Breast epithelium (tissue), 4 donors: ENCODE measurements around the gene CDC34. TPM values are rescaled to one million over a fixed set of nuclear protein-coding genes. Genes with fewer than 3 reads are reported as not detected.

ENCODE experiments used
- DNase-seq, 2 donors: peaks; one replicate each; pipeline ENCODE4 v3.0.0-alpha.2; 2019; ENCODE audit warnings: low spot score in 2 of 2
- H3K27ac ChIP-seq, 2 donors: fragments of 200-600 bp; sonication (generic) in 1 of 2; one replicate each; pipeline ENCODE4 v1.5.1; 2016 to 2019; ENCODE audit warnings: mild to moderate bottlenecking in 1 of 2
- H3K27me3 ChIP-seq, 2 donors: fragments of 200-600 bp; sonication (generic) in 1 of 2; one replicate each; pipeline versions ENCODE4 v1.5.1 to v1.6.0; 2017 to 2019; ENCODE audit warnings: control low read depth in 1 of 2, mild to moderate bottlenecking in 1 of 2
- H3K36me3 ChIP-seq: fragments of 200-600 bp; one replicate; pipeline ENCODE4 v1.5.1; 2019
- H3K4me1 ChIP-seq, 2 donors: fragments of 200-600 bp; sonication (generic); one replicate each; pipeline ENCODE4 v1.5.1; 2016 to 2019; ENCODE audit warnings: control low read depth in 1 of 2
- H3K4me3 ChIP-seq, 3 donors: fragments of 200-600 bp; sonication (generic); 1 replicate in 2 of 3; 2 replicates in 1 of 3; pipeline ENCODE4 v1.5.1; 2016 to 2019; ENCODE audit warnings: mild to moderate bottlenecking in 3 of 3, moderate library complexity in 2 of 3
- H3K9me3 ChIP-seq, 2 donors: fragments of 200-600 bp; sonication (generic) in 1 of 2; one replicate each; pipeline ENCODE4 v1.5.1; 2016 to 2019; ENCODE audit warnings: control low read depth in 1 of 2
- POLR2A ChIP-seq: fragments of 450-650 bp; IDR thresholded peaks from one replicate; pipeline ENCODE4 v1.6.1; 2016; ENCODE audit warnings: antibody characterized with exemption, mild to moderate bottlenecking, moderate library complexity
- POLR2AphosphoS5 ChIP-seq, 3 donors: sonication (generic); formaldehyde crosslinking; IDR thresholded peaks; one replicate each; pipeline ENCODE4 v1.6.1; 2017; ENCODE audit warnings: antibody characterized with exemption in 3 of 3
- intact Hi-C: fragments of 100-400 bp; cut with DNase I; formaldehyde crosslinking; loops from one replicate; pipeline ENCODE4 v1.15.1; 2023; ENCODE audit warnings: low total_unique reads
- total RNA-seq, 3 donors: library from RNA; depleted of rRNA; stranded (reverse); fragments of >200 nt; gene quantifications; one replicate each; pipeline ENCODE4 v1.1.0, GENCODE V29; 2016
- TF ChIP-seq, protein P1 (sequence below), 3 donors: fragments of 450-650 bp; IDR thresholded peaks; one replicate each; pipeline ENCODE4 v1.5.1; 2016 to 2017; ENCODE audit warnings: antibody characterized with exemption in 3 of 3, mild to moderate bottlenecking in 3 of 3, moderate library complexity in 3 of 3

The CDC34 gene
- total RNA-seq, 3 donors from 2014 or later: 44.6 to 69.5 (median 49.3) TPM

DNA sequence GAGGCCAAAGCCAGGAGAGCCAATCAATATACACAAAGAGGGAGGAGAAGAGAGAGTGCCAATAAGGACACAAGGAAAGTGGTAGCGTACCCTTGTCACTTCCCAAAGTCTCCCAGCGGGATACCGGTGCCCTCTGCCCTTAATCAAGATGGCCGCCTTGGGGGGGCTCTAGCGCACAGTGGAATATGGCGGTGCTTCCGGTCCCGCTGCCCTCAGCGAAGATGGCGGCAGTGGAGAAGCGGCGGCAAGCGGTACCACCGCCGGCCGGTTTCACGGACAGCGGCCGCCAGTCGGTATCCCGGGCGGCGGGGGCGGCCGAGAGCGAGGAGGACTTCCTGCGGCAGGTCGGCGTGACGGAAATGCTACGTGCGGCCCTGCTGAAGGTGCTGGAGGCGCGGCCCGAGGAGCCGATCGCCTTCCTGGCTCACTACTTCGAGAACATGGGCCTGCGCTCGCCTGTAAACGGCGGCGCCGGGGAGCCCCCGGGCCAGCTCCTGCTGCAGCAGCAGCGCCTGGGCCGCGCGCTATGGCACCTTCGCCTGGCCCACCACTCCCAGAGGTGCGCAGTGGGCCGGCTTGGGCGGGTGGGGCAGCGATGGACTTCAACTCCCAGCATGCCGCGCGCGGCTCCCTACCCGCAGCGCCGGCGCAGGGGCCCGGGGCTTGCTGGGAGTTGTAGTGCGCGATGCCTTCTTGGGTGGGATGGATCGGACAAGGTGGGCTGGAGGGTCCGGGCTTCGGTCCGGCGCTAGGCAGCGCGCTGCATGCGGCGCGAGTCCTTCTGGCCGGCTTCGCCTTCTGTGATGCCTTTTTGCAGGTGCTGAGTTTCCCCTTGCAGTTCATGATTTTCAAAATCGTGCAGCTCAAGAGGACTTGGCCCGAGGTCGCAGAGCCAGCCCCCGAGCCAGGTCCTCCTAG lies 24.0 kb upstream of the CDC34 start, which contains the start of gene TPGS1:
TPGS1 (plus strand) TSS at position 212 of the 918 bp plus-strand sequence; CDS start at position 222, 10 bp downstream.
- H3K4me1 ChIP-seq: peaks cover 5 to 6% of the 10 kb centered on the region in 2 donors
- TF ChIP-seq POLR2AphosphoS5 (IDR thresholded peaks at IDR 0.05) (peak; percentile 68 to 93 (median 70)), POLR2A (no peak)
- TF ChIP-seq, protein P1, sequence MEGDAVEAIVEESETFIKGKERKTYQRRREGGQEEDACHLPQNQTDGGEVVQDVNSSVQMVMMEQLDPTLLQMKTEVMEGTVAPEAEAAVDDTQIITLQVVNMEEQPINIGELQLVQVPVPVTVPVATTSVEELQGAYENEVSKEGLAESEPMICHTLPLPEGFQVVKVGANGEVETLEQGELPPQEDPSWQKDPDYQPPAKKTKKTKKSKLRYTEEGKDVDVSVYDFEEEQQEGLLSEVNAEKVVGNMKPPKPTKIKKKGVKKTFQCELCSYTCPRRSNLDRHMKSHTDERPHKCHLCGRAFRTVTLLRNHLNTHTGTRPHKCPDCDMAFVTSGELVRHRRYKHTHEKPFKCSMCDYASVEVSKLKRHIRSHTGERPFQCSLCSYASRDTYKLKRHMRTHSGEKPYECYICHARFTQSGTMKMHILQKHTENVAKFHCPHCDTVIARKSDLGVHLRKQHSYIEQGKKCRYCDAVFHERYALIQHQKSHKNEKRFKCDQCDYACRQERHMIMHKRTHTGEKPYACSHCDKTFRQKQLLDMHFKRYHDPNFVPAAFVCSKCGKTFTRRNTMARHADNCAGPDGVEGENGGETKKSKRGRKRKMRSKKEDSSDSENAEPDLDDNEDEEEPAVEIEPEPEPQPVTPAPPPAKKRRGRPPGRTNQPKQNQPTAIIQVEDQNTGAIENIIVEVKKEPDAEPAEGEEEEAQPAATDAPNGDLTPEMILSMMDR (IDR thresholded peaks at IDR 0.05): peak in 2 of 3 donors; percentile 21 to 36
- intact Hi-C loops: no loop called here
- H3K27me3 ChIP-seq: no peaks in the 10 kb centered on the region
- no peaks in the 10 kb centered on the region for H3K36me3 ChIP-seq
- peak; percentile 50 to 97 for DNase-seq
- H3K27ac ChIP-seq: peak within 1 kb of the TSS; percentile 91 to 95
- H3K4me3 ChIP-seq: peak within 1 kb of the TSS; percentile 91 to 100 (median 96)
- H3K9me3 ChIP-seq: no peaks in the 10 kb centered on the region

DNA sequence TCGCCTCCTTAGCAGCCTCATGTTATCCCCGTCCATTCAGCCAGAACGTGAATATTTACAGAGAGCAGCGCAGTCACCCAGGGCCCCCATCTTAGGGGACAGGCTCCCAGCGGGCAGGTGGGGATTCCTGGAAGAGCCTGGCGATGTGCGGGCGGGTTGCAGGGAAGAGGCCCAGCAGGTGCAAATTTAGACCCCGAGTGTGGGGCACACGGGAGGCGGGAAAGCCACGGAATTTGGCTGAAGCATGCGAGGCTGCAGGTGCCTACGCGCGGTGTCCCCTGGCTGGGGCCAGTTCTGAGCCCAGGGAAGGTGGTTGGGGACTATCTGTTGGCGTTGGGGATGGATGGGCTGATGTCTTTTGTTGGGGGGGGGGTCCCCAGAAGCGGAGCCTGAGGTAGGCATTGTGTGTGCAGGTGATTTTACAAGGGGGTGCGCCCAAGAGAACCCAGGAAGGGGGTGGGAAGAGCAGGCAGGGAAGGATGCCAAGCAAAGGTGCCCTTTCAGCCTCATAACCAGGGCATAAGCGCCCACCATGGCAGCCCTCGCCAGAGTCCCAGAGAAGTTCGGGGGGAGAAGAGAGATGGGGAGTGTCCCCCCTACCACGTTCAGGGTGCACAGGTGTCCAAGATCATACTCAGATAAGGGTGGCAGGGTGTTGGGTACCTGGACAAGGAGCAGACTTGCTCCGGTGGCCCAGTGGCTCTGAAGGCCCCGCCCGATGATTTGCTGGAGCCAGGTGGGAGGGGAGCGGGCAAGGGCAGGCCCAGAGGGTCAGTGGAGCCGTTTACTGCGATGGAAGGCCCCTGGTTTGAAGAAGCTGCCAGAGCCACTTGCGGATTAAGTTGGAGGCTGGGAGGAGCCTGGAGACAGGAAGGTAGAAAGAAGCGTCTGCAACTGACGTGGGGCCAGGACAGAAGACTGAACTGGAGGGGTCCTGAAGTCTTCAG lies 23.1 kb upstream of the CDC34 start:
- H3K4me1 ChIP-seq: peaks cover 5 to 6% of the 10 kb centered on the region in 2 donors
- no peaks in the 10 kb centered on the region for H3K9me3 ChIP-seq
- no peaks in the 10 kb centered on the region for H3K27me3 ChIP-seq
- H3K4me3 ChIP-seq: peak overlapping the region; percentile 91 to 100 (median 96)
- no peaks in the 10 kb centered on the region for H3K36me3 ChIP-seq
- DNase-seq: no peak
- intact Hi-C loops: no loop called here
- TF ChIP-seq, protein P1 (IDR thresholded peaks at IDR 0.05): no peak
- TF ChIP-seq POLR2A: no peak
- TF ChIP-seq POLR2AphosphoS5 (IDR thresholded peaks at IDR 0.05): no peak
- H3K27ac ChIP-seq: no peak overlapping the region

DNA sequence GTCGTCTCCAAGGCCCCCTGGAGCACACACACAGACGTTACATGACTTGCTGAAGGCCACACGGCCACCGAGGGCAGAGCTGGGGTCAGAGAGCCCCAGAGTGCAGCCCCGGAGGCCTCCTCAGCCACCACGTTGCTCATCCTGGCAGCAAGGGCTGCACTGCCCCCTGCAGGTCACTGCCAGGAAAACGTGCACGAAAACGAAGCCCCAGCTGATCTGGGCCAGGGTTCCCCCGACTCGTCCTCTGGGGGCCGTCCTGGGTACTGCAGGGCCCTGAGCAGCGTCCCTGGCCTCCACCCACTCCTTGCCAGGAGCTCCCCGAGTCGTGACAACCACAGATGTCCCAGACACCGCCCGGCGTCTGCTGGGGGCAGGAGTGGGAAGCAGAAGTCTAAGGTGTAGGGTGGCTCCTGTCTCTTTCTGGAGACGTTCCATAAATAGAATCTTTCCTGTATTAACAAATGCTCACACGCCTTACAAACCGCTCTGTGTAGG lies 20.9 kb upstream of the CDC34 start:
- peak overlapping the region; percentile 68 to 80 for H3K27ac ChIP-seq
- peak overlapping the region in 2 of 3 donors; percentile 5 to 37 for H3K4me3 ChIP-seq
- TF ChIP-seq POLR2AphosphoS5 (IDR thresholded peaks at IDR 0.05) (no peak), POLR2A (no peak)
- TF ChIP-seq, protein P1 (IDR thresholded peaks at IDR 0.05): peak; percentile 74 to 85 (median 82)
- H3K36me3 ChIP-seq: no peaks in the 10 kb centered on the region
- intact Hi-C loops: no loop called here
- peaks cover 5 to 6% of the 10 kb centered on the region in 2 donors for H3K4me1 ChIP-seq
- H3K27me3 ChIP-seq: no peaks in the 10 kb centered on the region
- no peak for DNase-seq
- H3K9me3 ChIP-seq: no peaks in the 10 kb centered on the region

DNA sequence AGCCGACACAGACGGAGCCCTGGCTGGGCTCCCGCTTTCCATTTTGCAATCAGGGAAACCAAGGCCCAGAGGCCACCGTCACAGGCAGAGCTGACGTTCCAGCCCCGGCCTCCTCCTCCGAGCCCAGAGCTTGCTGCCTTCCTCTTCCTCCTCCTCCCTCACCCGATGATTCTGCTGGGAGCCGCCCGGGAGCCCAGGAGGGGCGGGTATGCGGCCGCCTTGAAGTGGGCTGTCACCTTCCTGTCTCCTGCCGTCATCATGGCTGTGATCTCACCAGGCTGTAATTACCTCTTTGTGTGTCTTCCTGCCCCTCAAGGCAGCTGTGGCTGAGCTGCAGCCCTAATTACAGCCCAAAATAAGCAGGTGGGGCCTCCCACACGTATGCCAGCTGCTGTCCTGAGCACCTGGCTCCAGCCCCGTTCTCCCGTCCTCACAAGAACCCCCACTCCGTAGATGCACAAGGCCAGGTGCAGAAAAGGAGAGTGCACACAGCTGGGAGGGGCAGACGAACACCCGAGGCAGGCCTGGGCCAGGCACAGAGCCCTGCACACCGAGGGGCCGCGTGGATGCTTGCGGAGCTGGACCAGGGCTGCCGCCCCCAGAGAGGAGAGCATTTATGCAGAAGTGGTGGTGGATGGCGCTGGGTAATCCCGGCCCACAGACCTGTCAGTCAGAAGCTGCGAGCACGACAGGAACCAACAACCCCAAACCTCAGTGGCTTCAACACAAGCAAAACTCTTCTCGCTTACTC lies 20.3 kb upstream of the CDC34 start:
- no peak for DNase-seq
- no peak for TF ChIP-seq POLR2AphosphoS5 (IDR thresholded peaks at IDR 0.05)
- no peak for TF ChIP-seq POLR2A
- TF ChIP-seq, protein P1 (IDR thresholded peaks at IDR 0.05): no peak
- Histone ChIP-seq H3K4me1 (peaks cover 5% of the 10 kb centered on the region in 2 donors), H3K9me3 (no peaks in the 10 kb centered on the region), H3K36me3 (no peaks in the 10 kb centered on the region), H3K27ac (peak overlapping the region; percentile 68 to 80), H3K4me3 (peak overlapping the region in 2 of 3 donors; percentile 5 to 37), H3K27me3 (no peaks in the 10 kb centered on the region)
- intact Hi-C loops: no loop called here
